ENCODE results near the gene AQP2.

Gene AQP2

GRCh38 chr12:49939307-49939706, 11.2 kb upstream of the AQP2 start:
- no peaks in the 10 kb centered on the region for H3K36me3 ChIP-seq (ENCODE audit: control insufficient read depth in 2 of 2, insufficient read depth in 1 of 2, low read length in 2 of 2)
- H3K9me3 ChIP-seq (ENCODE audit: control insufficient read depth, insufficient read depth, low read depth, low read length): no peaks in the 10 kb centered on the region
- CTCF ChIA-PET: interaction anchor here (0.5 to 1.7 kb wide), 2 partner anchors 28 to 128 kb away, joined by 3 to 5 read pairs; no protein-coding TSS in a partner anchor
- H3K4me3 ChIP-seq (ENCODE audit: low read depth, low read length): no peak overlapping the region
- no peak overlapping the region for H3K27ac ChIP-seq (ENCODE audit: extremely low read depth, low read depth, low read length)
- POLR2A ChIA-PET: interaction anchor here (0.6 kb wide), 1 partner anchor 24 kb away, joined by 4 read pairs; no protein-coding TSS in a partner anchor
- no peak for TF ChIP-seq ZBTB17 (tag by site-specific recombination; IDR thresholded peaks at IDR 0.05)
- no peak for TF ChIP-seq ZNF19 (tag by site-specific recombination; IDR thresholded peaks at IDR 0.05; ENCODE audit: low read depth)
- TF ChIP-seq MYNN (tag by site-specific recombination; IDR thresholded peaks at IDR 0.05; ENCODE audit: borderline replicate concordance): no peak
- no peak for TF ChIP-seq ZNF558 (tag by site-specific recombination; IDR thresholded peaks at IDR 0.05)
- TF ChIP-seq ZNF169 (tag by site-specific recombination; IDR thresholded peaks at IDR 0.05): no peak
- no peak for TF ChIP-seq ZNF26 (tag by site-specific recombination; IDR thresholded peaks at IDR 0.05)
- no peak for TF ChIP-seq ZBTB8A (tag by site-specific recombination; IDR thresholded peaks at IDR 0.05)
- no peak for TF ChIP-seq ZNF707 (tag by site-specific recombination; IDR thresholded peaks at IDR 0.05)
- no peak for TF ChIP-seq ZNF114 (tag by site-specific recombination; IDR thresholded peaks at IDR 0.05)
- TF ChIP-seq ZNF561 (tag by site-specific recombination; IDR thresholded peaks at IDR 0.05; ENCODE audit: borderline replicate concordance): no peak
- TF ChIP-seq ZNF747 (tag by site-specific recombination; IDR thresholded peaks at IDR 0.05): no peak
- no peak for TF ChIP-seq ZNF555 (tag by site-specific recombination; conservative IDR thresholded peaks at IDR 0.05)
- TF ChIP-seq SCRT2 (tag by site-specific recombination; IDR thresholded peaks at IDR 0.05): no peak
- no peak for TF ChIP-seq SALL2 (tag by site-specific recombination; IDR thresholded peaks at IDR 0.05; ENCODE audit: borderline replicate concordance)
- H3K4me1 ChIP-seq (ENCODE audit: control insufficient read depth, insufficient read depth, low read length): no peaks in the 10 kb centered on the region

- POLR2A ChIA-PET: no interaction called here
- CTCF ChIA-PET: interaction anchor here (0.5 to 1.7 kb wide), 3 partner anchors 8 to 128 kb away, joined by 3 to 5 read pairs (median 3); no protein-coding TSS in a partner anchor
Measured at GRCh38 chr12:49939707-49940106, 10.8 kb upstream of the AQP2 start.

GRCh38 chr12:49941556-49942511, 8.7 kb upstream of the AQP2 start:
- Histone ChIP-seq H3K36me3 (ENCODE audit: control insufficient read depth in 2 of 2, insufficient read depth in 1 of 2, low read length in 2 of 2) (no peaks in the 10 kb centered on the region), H3K4me3 (ENCODE audit: low read depth, low read length) (no peak overlapping the region), H3K9me3 (ENCODE audit: control insufficient read depth, insufficient read depth, low read depth, low read length) (no peaks in the 10 kb centered on the region), H3K27ac (ENCODE audit: extremely low read depth, low read depth, low read length) (no peak overlapping the region), H3K4me1 (ENCODE audit: control insufficient read depth, insufficient read depth, low read length) (no peaks in the 10 kb centered on the region)
- TF ChIP-seq ZNF248 (tag by site-specific recombination; IDR thresholded peaks at IDR 0.05): no peak
- no peak for TF ChIP-seq ZNF416 (tag by site-specific recombination; IDR thresholded peaks at IDR 0.05)
- TF ChIP-seq YY2 (tag by site-specific recombination; IDR thresholded peaks at IDR 0.05): no peak
- no peak for TF ChIP-seq ZNF791 (tag by site-specific recombination; IDR thresholded peaks at IDR 0.05)
- no peak for TF ChIP-seq ZBTB10 (tag by site-specific recombination; IDR thresholded peaks at IDR 0.05)
- ChIA-PET CTCF (interaction anchor here (0.9 to 2.3 kb wide), 5 partner anchors 24 to 129 kb away, joined by 3 to 7 read pairs (median 5); no protein-coding TSS in a partner anchor), POLR2A (interaction anchor here (0.5 kb wide), 1 partner anchor 149 kb away, joined by 4 read pairs; no protein-coding TSS in a partner anchor)

More at GRCh38 chr12:49939707-49940106, 10.8 kb upstream of the AQP2 start:
- TF ChIP-seq ZNF266 (tag by site-specific recombination; IDR thresholded peaks at IDR 0.05; ENCODE audit: low read depth): no peak
- TF ChIP-seq ZNF121 (tag by site-specific recombination; IDR thresholded peaks at IDR 0.05): no peak
- TF ChIP-seq ZIC2 (tag by site-specific recombination; IDR thresholded peaks at IDR 0.05): peak; percentile 71
- TF ChIP-seq ZNF174 (tag by site-specific recombination; IDR thresholded peaks at IDR 0.05): no peak
- no peak for TF ChIP-seq ZNF214 (tag by site-specific recombination; IDR thresholded peaks at IDR 0.05; ENCODE audit: borderline replicate concordance)
- Histone ChIP-seq H3K4me3 (ENCODE audit: low read depth, low read length) (no peak overlapping the region), H3K9me3 (ENCODE audit: control insufficient read depth, insufficient read depth, low read depth, low read length) (no peaks in the 10 kb centered on the region), H3K4me1 (ENCODE audit: control insufficient read depth, insufficient read depth, low read length) (no peaks in the 10 kb centered on the region), H3K27ac (ENCODE audit: extremely low read depth, low read depth, low read length) (no peak overlapping the region), H3K36me3 (ENCODE audit: control insufficient read depth in 2 of 2, insufficient read depth in 1 of 2, low read length in 2 of 2) (no peaks in the 10 kb centered on the region)
